HT-29 (cell line): ENCODE measurements around the gene ULK4. TPM values are rescaled to one million over a fixed set of nuclear protein-coding genes. Genes with fewer than 3 reads are reported as not detected.
"Not testable (repeated sequence)": the region's sequence is repeated elsewhere in the genome, so short reads cannot be mapped to it uniquely, and the experiment has no call there.

Experiments
- DNase-seq: peaks from one replicate; pipeline ENCODE4 v3.0.0-alpha.2; 2015; ENCODE audit warnings: low spot score
- total RNA-seq: library from RNA; depleted of rRNA; stranded (reverse); fragments of >200 nt; shearing (Covaris generic); gene quantifications from 2 replicates; pipeline ENCODE4 v1.2.3, GENCODE V29; 2014

The ULK4 gene
- total RNA-seq, 1 experiment from 2014 or later: 3.2 TPM

DNA sequence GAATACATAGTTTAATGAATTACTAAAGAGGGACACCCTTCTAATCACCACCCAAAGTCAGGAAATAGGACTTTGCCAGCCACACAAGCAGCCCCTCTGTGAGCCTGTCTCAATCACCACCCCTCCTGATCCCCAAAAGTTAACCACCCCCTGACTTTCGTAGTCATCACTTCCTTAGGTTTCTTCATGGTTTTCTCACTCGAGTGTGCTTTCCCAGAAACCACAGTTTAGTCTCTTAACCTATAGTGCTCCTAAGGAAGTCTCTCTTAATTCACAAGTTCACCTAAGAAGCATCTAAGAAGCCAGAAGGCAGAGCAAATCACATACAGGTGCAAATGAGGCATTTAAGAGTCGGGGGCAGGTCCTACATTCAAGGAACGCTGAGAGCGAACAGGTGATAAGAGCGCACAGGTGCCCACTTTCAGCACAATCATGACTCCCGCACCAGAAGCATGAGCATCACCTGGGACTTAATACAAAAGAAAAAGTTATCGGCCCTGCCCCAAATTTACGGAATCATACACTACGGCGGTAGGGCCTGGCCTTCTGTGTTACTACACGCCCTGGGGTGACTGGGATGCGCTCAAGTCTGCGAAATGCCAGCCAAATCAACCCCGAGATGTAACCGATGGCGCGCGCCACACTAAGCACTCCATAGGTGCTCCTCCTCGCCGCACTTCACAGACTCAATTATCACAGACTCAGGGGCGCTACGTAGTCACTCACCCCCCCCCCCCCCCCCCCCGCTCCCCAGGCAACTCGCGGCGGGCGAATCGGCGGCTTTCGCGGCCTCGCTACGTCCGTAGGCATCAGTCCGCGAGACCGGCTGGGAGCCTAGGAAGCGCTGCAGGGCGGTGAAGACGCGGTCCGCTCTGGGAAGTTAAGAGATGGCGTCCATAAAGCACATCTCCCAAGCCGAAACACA is 815 bp downstream of the ULK4 start:
- DNase-seq: peak; percentile 52

DNA sequence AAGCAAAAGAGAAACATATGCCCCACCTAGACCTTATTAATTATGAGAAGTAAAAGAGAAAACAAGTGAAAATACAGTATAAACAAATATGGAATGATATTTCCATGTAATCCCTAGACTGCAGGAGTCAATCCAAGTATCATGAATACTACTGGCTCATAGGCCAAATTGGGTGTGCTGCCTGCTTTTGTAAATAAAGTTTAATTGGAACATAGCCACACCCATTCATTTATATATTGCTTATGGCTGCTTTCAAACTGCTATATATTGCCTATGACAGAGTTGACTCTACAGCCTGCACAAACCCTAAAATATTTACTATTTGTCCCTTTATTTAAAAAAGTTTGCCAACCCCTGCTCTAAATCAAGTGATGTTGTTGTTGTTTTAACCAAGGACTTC is 5.3 kb downstream of the ULK4 start:
- no peak for DNase-seq

DNA sequence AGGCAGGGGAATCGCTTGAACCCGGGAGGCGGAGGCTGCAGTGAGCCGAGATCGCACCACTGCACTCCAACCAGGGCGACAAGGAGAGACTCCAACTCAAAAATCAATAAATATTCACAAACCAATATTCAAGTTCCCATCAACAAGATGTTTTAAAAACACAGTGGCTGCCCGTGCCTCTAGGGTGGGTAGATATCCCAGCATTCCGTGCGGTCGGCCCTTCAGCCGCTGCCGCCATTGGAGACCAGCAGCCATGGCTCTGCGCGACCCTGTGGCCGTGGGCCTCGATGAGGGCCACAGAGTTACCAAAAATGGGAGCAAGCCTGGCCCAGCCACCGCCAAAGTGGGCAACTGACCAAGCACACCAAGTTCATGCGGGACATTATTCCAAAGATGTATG is 6.7 kb downstream of the ULK4 start:
- no peak for DNase-seq

DNA sequence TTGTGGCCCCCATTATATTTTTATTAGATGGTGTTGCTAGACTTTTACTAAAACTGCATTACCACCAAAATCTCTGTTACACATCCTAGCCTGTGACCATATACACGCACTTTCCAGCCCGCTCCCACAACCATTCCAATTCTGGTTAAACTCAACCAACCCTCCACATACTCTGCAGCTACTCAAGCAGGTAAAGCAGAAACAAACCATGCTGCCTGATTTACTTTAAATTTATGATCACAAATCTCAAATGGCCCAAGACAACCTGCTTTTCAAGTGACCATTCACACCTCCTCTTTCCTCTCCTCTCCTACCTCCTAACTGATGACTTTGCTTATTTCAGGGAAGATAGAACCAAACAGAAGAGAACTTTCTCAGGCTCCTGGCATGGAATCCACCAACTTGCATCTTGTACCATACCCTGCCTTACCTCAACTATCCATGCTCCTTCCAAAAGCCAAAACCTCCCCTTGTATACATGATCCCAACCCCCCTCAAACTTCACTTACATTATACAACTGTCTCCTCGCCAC is 18.5 kb downstream of the ULK4 start:
- no peak for DNase-seq

DNA sequence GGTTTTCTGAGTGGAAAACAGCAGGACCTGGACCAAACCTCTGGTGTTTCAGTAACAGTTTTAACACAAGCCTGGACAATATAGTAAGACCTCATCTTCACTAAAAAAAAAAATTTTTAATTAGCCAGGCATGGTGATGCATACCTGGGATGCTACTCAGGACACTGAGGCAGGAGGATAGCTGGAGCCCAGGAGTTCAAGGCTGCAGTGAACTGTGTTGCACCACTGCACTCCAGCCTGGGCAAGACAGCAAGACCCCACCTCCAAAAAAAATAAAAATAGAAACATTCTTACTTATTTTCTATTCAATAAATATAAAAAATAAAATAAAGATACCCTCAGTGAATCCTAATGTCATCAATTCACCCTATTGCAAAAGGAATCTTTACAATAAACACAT is 21.5 kb downstream of the ULK4 start:
- DNase-seq: no peak

DNA sequence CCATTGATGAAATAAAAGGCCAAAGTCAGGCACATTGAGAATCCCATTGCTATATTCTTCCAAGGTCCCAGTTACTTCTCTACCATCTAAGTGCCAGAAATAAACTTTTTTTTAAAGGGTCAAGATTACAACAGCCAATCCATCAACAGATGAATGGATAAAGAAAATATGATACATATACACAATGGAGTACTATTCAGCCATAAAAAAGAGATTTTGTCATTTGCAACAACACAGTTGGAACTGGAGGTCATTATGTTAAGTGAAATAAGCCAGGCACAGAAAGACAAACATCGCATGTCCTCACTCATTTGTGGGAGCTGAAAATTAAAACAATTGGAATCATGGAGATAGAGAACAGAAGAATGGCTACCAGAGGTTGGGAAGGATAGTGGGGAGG is 25.5 kb downstream of the ULK4 start:
- DNase-seq: no peak

DNA sequence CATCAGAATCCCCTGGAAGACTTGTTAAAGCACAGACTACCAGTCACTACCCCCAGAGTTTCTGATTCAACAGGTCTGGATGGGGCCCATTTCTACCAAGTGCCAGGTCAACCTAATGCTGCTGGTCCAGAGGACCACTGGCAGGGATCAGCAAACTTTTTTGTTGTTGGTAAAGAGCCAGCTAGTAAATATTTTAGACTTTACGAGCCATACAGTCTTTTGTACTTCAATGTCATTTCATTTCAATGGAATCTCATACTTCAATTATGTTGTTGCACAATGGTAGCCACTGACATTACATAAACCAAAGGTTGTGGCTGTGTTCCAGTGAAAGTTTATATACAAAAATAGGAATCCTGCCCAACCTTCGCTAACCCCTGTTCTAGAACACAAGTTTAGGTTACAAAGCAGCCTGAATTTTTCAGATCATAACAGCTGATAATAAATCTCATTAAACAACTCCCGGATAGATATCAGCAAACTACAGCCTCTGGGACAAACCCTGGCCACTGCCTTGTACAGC is 28.7 kb downstream of the ULK4 start:
- DNase-seq: peak; percentile 1

DNA sequence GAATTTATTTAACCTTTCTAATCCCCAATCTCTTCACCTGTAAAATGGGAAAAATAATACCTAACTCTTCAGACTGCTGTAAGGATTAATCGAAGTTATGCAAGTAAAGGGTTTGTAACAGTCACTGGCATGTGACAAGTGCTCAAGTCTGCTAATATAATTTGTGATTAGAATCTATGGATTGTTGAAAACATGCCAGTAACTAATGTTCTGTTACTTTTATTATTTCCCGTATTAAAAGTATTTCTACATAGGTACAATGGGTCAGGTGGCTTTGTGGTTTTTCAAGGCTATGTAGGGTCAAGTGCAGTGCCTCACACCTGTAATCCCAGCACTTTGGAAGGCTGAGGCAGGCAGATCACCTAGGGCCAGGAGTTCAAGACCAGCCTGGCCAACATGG is 29.4 kb downstream of the ULK4 start:
- DNase-seq: peak; percentile 1

DNA sequence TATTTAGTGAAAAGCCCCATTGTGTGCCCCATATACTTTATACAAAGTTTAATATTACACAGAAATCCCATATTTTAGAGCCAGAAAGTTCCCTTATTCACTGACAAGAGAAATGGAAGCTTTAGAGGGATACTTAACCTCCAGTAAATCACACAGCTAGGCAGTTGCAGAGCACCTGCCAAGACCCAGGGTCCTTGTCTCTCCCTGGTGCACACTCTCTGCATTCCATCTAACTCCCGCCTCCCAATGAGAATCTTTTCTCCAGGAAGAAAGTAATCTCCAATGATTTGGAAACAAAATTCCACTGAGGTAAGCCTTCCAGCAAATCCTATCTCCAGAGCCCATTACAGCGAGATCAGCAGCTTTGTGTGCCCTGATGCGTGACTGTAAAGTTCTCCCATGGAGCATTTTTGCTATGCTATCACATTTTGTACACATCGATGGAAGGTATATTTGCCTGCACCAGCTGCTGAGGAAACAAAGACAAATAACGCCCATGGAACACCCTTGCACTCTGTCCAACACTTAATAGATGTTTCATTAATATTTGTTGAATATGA is 41.4 kb downstream of the ULK4 start:
- DNase-seq: no peak

DNA sequence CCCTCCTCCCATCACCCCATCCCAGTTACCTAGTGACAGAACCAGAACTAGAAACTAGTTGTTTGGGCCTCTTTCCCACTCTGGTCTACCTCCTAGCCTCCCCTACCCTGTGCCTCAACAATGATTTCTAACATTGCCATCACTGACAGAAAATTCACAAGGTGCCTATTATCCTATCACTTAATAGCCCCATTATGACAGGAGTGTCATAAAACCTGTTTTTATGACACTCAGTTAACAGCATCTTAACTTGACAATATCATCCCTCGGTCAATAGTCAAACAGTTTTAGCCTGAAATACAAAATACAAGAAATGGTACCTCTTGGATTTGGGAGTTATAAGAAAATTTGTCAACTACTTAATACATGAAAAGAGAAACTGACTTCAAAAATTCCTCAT is 46.5 kb downstream of the ULK4 start:
- DNase-seq: no peak

DNA sequence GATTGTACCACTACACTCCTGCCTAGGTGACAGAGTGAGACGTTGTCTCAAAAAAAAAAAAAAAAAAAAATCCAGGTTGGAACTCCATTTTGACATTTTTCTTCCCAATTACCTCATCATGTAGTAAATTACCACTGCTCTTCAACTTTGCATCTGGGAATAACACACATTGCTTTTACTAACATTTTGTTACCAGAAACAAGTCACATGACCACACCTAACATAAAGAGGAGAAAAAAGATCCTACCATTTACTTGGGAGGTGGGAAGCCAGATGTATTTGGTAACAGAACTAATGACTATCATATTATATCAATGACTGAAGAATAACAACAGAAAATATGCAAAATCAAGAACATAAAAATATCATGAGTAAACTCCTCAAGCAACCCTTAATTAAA is 49.6 kb downstream of the ULK4 start:
- no peak for DNase-seq

DNA sequence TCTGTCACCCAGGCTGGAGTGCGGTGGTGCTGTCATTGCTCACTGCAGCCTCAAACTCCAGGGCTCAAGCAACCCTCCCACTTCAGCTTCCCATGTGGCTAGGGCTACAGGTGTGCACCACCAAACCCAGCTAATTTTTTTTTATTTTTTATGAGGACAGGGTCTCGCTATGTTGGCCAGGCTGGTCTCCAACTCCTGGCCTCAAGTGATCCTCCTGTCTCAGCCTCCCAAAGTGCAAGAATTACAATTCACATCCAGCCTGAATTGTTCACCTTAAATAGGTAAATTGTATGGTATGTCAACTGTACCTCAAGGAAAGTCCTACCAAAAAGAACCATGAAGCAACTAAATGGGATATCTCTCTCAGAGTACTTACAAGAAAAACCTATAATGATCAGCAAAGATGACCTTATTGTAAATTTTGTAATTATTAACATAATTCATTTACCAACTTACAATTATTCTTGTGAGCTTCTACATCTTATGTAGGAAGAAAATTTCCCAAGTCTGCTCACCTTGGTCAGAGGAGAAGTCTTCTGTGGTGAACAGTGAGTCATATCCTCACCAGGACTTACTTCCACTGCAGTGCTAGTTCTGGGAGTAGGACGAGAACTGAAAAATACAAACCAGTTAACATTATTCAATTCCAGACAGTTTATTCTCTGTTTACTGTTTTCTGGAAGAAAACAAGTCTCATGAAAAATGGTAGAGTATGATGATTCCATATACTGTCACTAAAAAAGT is 54.4 kb downstream of the ULK4 start:
- DNase-seq: no peak

DNA sequence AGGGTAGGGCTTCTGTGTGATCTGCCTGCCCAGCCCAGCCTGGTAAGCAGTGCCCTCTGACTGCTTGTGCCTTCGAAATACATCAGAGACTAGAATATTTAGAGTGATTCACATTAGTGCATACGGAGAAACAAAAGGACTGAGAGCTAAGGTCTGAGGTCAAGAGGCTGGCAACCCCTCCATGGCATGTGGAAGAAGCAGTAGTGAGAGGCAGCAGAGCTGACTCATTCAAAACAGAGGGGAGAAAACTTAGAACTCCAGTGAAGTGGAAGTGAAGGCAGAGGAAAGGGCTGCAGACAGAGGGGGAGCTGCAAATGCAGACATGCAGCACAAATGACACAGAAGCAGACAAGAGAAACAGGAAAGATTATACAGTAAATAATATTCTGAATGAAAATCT is 61.6 kb downstream of the ULK4 start:
- no peak for DNase-seq

DNA sequence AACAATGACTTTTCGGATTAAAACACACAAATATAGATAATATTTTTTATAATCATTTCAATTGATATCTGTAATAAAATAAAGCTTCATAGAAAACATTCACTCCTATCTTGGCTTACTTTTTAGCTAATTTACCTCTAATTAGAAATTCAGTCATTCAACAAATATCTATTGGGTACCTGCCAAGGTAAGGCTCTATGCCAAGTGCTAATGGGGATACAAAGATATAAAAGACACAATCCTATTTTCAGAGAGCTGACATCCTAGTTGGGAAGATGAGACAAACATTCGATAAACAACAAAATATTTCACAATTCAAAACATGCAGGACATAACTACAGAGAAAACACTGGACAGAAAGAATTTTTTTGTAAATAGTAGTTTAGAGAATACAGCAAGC is 63.3 kb downstream of the ULK4 start:
- DNase-seq: no peak

DNA sequence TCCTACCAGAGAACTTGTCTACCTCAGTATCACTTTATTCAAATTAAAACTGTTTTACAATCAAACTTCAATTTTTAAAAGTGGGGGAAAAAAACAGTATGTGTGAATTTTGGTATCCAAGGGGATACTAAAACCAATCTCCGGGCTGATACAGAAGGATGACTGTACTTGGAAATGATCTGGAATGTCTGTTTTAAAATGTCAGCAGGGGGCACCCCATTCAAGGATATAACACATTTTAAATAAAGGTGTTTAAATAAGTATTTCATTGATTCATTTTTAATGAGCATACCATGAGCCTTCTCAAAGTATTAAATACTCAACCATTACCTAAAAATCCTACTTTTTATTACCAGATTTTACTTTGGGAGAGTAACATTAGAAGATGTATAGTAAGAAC is 67.9 kb downstream of the ULK4 start:
- peak; percentile 66 for DNase-seq

DNA sequence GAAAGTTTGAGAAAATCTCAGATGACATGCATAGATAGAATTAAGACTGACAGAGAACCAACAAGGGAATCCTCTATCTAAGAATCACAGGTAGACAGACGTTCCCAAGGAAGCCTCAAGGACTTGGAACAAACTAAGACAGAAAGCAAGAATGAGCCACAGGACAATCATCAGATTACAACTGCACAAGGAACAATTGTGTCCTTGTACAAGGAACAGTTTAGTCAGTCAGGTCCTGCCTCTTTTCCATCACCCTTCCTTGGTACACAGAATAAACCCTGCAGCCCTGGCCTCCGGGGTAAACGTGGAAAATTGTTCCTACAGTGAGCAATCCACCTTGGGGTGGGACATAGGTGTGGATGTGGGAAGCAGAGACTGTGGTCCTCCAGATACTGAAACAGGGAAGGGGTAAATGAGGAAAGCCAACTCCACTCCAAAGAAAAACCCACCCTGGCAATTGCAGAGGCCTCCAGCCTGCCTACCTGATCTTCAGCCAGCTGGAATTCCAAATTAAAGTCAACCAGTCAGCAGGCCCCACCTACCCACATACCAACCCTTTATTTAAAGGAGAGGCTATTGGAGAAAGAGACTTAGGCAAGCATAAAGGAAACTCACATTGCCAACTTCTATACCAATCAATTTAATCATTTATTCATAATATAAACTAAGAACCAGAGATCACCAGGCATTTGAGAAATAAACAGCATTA is 73.4 kb downstream of the ULK4 start:
- no peak for DNase-seq

DNA sequence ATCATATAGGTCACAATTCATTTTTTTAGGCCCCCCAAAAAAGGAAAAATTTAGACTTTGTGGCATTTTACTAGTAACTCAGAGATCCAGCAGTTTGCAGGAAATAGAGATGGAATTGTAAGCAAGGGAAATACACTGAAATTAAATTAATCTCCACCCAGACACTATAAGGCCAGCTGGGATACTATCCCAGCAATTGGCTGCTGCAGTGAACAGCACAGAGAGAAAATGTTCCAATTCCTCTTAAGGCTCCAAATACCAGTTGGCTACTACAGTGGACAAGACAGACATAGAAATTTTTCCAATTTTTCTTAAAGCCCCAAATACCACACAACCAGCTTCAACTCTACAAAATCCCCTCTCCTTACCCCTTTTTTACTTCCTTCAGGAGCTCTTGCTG is 78.9 kb downstream of the ULK4 start:
- DNase-seq: no peak

DNA sequence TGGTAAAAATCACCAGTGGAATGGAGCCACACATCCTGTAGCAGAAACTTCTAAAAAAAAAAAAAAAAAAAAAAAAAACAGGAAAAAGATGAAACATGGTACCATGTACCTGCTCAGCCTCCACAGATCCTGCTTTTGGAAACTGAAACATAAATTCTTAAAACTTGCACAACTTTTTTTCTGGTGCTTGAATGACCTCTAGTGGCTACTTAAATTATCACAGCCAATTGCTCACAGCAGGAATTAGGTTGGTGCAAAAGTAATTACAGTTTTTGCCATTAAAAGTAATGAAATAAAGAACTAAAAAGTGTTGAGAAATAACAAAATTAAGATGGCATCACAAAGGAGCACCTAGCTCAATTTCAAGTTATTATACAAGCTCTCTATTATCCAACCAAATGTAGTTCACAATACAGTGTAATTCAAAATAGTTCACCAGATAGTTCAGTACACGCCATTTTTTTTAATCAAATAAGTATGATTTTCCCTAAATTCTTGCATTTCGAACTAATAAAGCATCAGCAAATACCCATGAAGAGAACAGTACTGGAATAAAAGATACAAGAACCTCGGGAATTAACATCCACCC is 80.6 kb downstream of the ULK4 start:
- DNase-seq: peak; percentile 41

DNA sequence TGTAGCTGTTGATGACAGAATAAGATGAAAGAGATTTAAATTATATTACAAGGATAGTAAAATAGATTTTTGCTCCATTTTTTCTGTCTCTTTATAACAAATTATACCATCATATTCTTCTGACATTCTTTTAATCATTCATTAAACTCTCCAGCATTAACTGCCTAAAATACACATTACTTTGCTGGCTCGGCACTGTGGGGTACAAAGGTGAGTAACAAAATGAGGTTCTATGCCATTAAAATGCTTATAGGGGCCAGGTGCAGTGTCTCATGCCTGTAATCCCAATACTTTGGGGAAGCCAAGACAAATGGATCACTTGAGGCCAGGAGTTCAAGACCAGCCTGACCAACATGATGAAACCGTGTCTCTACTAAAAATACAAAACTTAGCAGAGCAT is 81.5 kb downstream of the ULK4 start:
- no peak for DNase-seq

DNA sequence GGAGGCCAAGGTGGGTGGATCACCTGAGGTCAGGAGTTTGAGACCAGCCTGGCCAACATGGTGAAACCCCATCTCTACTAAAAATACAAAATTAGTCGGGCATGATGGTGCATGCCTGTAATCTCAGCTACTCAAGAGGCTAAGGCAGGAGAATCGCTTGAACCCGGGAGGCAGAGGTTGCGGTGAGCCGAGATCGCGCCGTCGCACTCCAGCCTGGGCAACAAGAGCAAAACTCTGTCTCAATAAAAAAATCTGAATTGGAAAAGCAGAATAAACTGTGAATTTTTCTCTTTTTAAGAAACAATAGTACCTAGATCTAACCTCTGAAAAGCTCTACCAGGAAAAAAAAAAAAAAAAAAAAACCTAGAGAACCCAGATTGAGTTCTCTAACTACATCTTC is 84.2 kb downstream of the ULK4 start:
- DNase-seq: not testable (repeated sequence)

DNA sequence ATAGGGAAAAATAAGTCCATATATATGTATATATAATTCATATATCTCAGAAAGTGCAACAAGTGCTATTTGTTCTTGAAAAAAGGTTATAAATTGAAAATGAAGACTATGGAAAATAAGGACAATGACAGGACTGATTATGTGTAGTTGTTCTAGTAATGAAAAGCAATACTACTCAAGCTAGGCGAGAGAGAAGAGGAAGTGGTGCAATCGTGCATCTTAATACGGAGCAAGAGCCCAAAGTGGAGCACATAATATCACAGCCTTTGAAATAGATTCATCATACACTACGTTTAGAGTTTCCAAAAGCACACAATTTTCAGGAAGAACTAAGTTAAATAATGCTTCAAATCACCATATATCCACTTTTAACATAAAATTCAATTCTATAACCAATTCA is 87.9 kb downstream of the ULK4 start:
- no peak for DNase-seq
